IMR-90 (cell line): ENCODE results near the gene C1QTNF8. TPM values are rescaled to one million over a fixed set of nuclear protein-coding genes. Genes with fewer than 3 reads are reported as not detected.

ENCODE experiments used
- ATAC-seq: fragments of 200-7000 bp; cut with Tn5 transposase; 2 replicates; pipeline ENCODE4 v1.9.1; 2020; ENCODE audit warnings: low read depth, mild to moderate bottlenecking, moderate library complexity
- BruUV-seq: library from RNA; stranded (reverse); fragments of 400-500 nt; replicated peaks from 2 replicates; lab custom pipeline; 2021; lab: Mats Ljungman, UMichigan
- CTCF ChIA-PET: fragments of 300-600 bp; formaldehyde crosslinking; extraction: SDS; loops from one replicate; lab custom pipeline; 2021; ENCODE audit warnings: antibody characterized with exemption; lab: Yijun Ruan, JAX
- POLR2A ChIA-PET: fragments of 300-600 bp; sonication (Branson Sonifier 250); formaldehyde crosslinking; loops from one replicate; lab custom pipeline; 2022; ENCODE audit warnings: antibody characterized with exemption; ENCODE audit not compliant: unreplicated experiment; lab: Charles Lee
- DNase-seq: peaks from one replicate; pipeline ENCODE4 v3.0.0; 2013
- H2AFZ ChIP-seq: replicated peaks from 2 replicates; pipeline ENCODE3; 2013; ENCODE audit warnings: low read length, mild to moderate bottlenecking; ENCODE audit not compliant: poor library complexity
- H2AK5ac ChIP-seq: 2 replicates; pipeline ENCODE4 v1.6.1; 2013; ENCODE audit warnings: low read depth, low read length, inconsistent platforms
- H2AK9ac ChIP-seq: replicated peaks from 2 replicates; pipeline ENCODE3; 2013; ENCODE audit warnings: mild to moderate bottlenecking, low read depth, low read length, moderate library complexity; ENCODE audit not compliant: poor library complexity
- H2BK120ac ChIP-seq: 2 replicates; pipeline ENCODE4 v1.6.1; 2013; ENCODE audit warnings: low read depth, low read length, inconsistent platforms
- H2BK15ac ChIP-seq: 3 replicates; pipeline ENCODE4 v1.6.1; 2013; ENCODE audit warnings: low read depth, low read length, inconsistent platforms
- H2BK20ac ChIP-seq: 2 replicates; pipeline ENCODE4 v1.6.1; 2013; ENCODE audit warnings: low read depth, mild to moderate bottlenecking, inconsistent platforms, low read length, moderate library complexity
- H2BK5ac ChIP-seq: 2 replicates; pipeline ENCODE4 v1.6.1; 2013; ENCODE audit warnings: mild to moderate bottlenecking, low read depth, low read length, inconsistent platforms; ENCODE audit not compliant: poor library complexity, severe bottlenecking
- H3K14ac ChIP-seq: replicated peaks from 2 replicates; pipeline ENCODE4 v1.6.1; 2013; ENCODE audit warnings: low read depth, low read length, inconsistent platforms
- H3K18ac ChIP-seq: 2 replicates; pipeline ENCODE4 v1.6.1; 2013; ENCODE audit warnings: low read depth, low read length, control low read depth
- H3K23ac ChIP-seq: 2 replicates; pipeline ENCODE4 v1.6.1; 2013; ENCODE audit warnings: low read depth, low read length, inconsistent platforms
- H3K27ac ChIP-seq: 2 replicates; pipeline ENCODE4 v1.5.1; 2013; ENCODE audit warnings: mild to moderate bottlenecking, control low read depth, low read length; ENCODE audit not compliant: insufficient read depth
- H3K27me3 ChIP-seq: 2 replicates; pipeline ENCODE4 v1.6.1; 2013; ENCODE audit warnings: low read length; ENCODE audit not compliant: control insufficient read depth, insufficient read depth
- H3K36me3 ChIP-seq: 2 replicates; pipeline ENCODE4 v1.6.1; 2013; ENCODE audit warnings: low read length, mixed read lengths; ENCODE audit not compliant: control insufficient read depth, insufficient read depth
- H3K4ac ChIP-seq: 2 replicates; pipeline ENCODE4 v1.6.1; 2013; ENCODE audit warnings: low read depth, low read length, inconsistent platforms
- H3K4me1 ChIP-seq: 2 replicates; pipeline ENCODE4 v1.6.1; 2013; ENCODE audit warnings: low read length, mixed read lengths; ENCODE audit not compliant: control insufficient read depth, insufficient read depth
- H3K4me2 ChIP-seq: 2 replicates; pipeline ENCODE4 v1.6.1; 2013; ENCODE audit warnings: low read depth, mild to moderate bottlenecking, control low read depth, low read length, moderate library complexity
- H3K4me3 ChIP-seq: 2 replicates; pipeline ENCODE4 v1.5.1; 2013; ENCODE audit warnings: low read depth, mild to moderate bottlenecking, control low read depth, low read length, moderate library complexity; ENCODE audit not compliant: insufficient read depth
- H3K56ac ChIP-seq: 2 replicates; pipeline ENCODE4 v1.6.1; 2013; ENCODE audit warnings: low read length, inconsistent platforms; ENCODE audit not compliant: insufficient read depth; ENCODE audit errors: extremely low read depth
- H3K79me1 ChIP-seq, 2 experiments: 2 replicates each; pipeline ENCODE4 v1.6.1; 2013; ENCODE audit warnings: low read length in 2 of 2, inconsistent platforms in 1 of 2, low read depth in 1 of 2
- H3K9ac ChIP-seq: 2 replicates; pipeline ENCODE4 v1.6.1; 2013; ENCODE audit warnings: low read depth, low read length, control low read depth
- H3K9me1 ChIP-seq: 2 replicates; pipeline ENCODE4 v1.6.1; 2013; ENCODE audit warnings: low read length, inconsistent platforms; ENCODE audit not compliant: insufficient read depth
- H3K9me3 ChIP-seq: 2 replicates; pipeline ENCODE4 v1.6.1; 2013; ENCODE audit warnings: low read length; ENCODE audit not compliant: control insufficient read depth, insufficient read depth
- H4K20me1 ChIP-seq: 2 replicates; pipeline ENCODE4 v1.6.1; 2013; ENCODE audit warnings: low read length, inconsistent platforms; ENCODE audit not compliant: insufficient read depth
- H4K5ac ChIP-seq: 2 replicates; pipeline ENCODE4 v1.6.1; 2013; ENCODE audit warnings: mild to moderate bottlenecking, low read depth, low read length, control low read depth
- H4K8ac ChIP-seq, 2 experiments: 2 replicates each; pipeline ENCODE4 v1.6.1; 2013; ENCODE audit warnings: low read depth in 2 of 2, low read length in 2 of 2, control low read depth in 1 of 2, inconsistent platforms in 1 of 2
- H4K91ac ChIP-seq: 2 replicates; pipeline ENCODE4 v1.6.1; 2013; ENCODE audit warnings: low read depth, low read length, inconsistent platforms; ENCODE audit not compliant: insufficient read depth
- ELK1 ChIP-seq: fragments of 150-350 bp; IDR thresholded peaks from 2 replicates; pipeline ENCODE4 v1.6.1; 2016; ENCODE audit warnings: low read depth, mild to moderate bottlenecking, low read length, moderate library complexity, borderline replicate concordance
- MXI1 ChIP-seq: IDR thresholded peaks from 2 replicates; pipeline ENCODE4 v1.6.1; 2012; ENCODE audit warnings: low read depth, mild to moderate bottlenecking, low read length, moderate library complexity, borderline replicate concordance
- RFX5 ChIP-seq: IDR thresholded peaks from 2 replicates; pipeline ENCODE4 v1.8.0; 2012; ENCODE audit warnings: low read depth, mild to moderate bottlenecking, low read length, moderate library complexity
- WGBS, 2 experiments: methylation state at CpG; one replicate each; pipeline versions ENCODE4 v1.1.5 to v1.1.7; 2013; ENCODE audit warnings: missing lambda C conversion rate in 2 of 2; ENCODE audit not compliant: insufficient read length in 1 of 2; ENCODE audit errors: extremely low coverage in 2 of 2; 5-methylcytosine and 5-hydroxymethylcytosine counted together
- dilution Hi-C: fragments of 300-500 bp; cut with HindIII; formaldehyde crosslinking; loops from one replicate; pipeline ENCODE4 v1.14.3; 2018; ENCODE audit warnings: low sequenced_read_pairs; ENCODE audit not compliant: unreplicated experiment
- in situ Hi-C: fragments of 300-500 bp; cut with MboI; formaldehyde crosslinking; loops from 3 replicates; pipeline ENCODE4 v1.14.3; 2019; ENCODE audit warnings: low sequenced_read_pairs, inconsistent platforms, mixed read lengths
- intact Hi-C: fragments of 100-400 bp; cut with micrococcal nuclease; formaldehyde crosslinking; loops from 2 replicates; pipeline ENCODE4 v1.10.0; 2022
- polyA plus RNA-seq, 3 experiments: library from polyadenylated mRNA; depleted of rRNA; stranded (reverse); fragments of >200 nt; gene quantifications; 2 replicates each; pipeline ENCODE4 v1.2.3, GENCODE V29; 2012; ENCODE audit warnings: low replicate concordance in 1 of 3
- total RNA-seq: library from RNA; depleted of rRNA; stranded (reverse); fragments of >200 nt; gene quantifications from 2 replicates; pipeline ENCODE4 v1.2.3, GENCODE V29; 2012

The C1QTNF8 gene
- total and polyA plus RNA-seq, 2 of the 4 experiments (the other 2 are of a cell fraction) = not detected

- H4K8ac ChIP-seq = no peak overlapping the region
- H3K18ac ChIP-seq = no peak overlapping the region
- ChIA-PET CTCF (no interaction called here), POLR2A (no interaction called here)
- no peak overlapping the region for H2AK5ac ChIP-seq
- no peak for DNase-seq
- H3K9me3 ChIP-seq = no peaks in the 10 kb centered on the region
- no peaks in the 10 kb centered on the region for H3K9me1 ChIP-seq
- H4K91ac ChIP-seq = no peak overlapping the region
- peaks cover 12% of the 10 kb centered on the region; the same call in 1 of the 2 replicates for H3K27me3 ChIP-seq
- H3K23ac ChIP-seq = no peak overlapping the region
- no peak overlapping the region for H3K4ac ChIP-seq
- no peak for ATAC-seq
- no peak overlapping the region for H3K56ac ChIP-seq
- H4K20me1 ChIP-seq = no peaks in the 10 kb centered on the region
- 77% methylated on average over 36 of the region's 48 CpGs; no CpG with 5 or more reads in 1 of the 2 experiments for WGBS, 2 experiments
- no peak overlapping the region for H3K9ac ChIP-seq
- H3K14ac ChIP-seq = no peak overlapping the region
- H3K4me3 ChIP-seq = no peak overlapping the region
- dilution Hi-C loops = no loop called here
- BruUV-seq = no TSS peak
- peaks cover 2% of the 10 kb centered on the region; the same call in 1 of the 2 replicates for H3K4me1 ChIP-seq
- no peak overlapping the region for H2BK5ac ChIP-seq
- TF ChIP-seq ELK1 = no peak
- no peak for TF ChIP-seq MXI1
- TF ChIP-seq RFX5 = no peak
- no peak overlapping the region for H3K27ac ChIP-seq
- no peak overlapping the region for H2BK15ac ChIP-seq
- no peak overlapping the region for H4K5ac ChIP-seq
- H3K4me2 ChIP-seq = no peak overlapping the region
- no peaks in the 10 kb centered on the region for H3K36me3 ChIP-seq
- H3K79me1 ChIP-seq = no peaks in the 10 kb centered on the region
- no peak overlapping the region for H2AK9ac ChIP-seq
- no peak overlapping the region for H2BK120ac ChIP-seq
- H2AFZ ChIP-seq = no peak overlapping the region
- H2BK20ac ChIP-seq = no peak overlapping the region
- in situ Hi-C loops = no loop called here
- intact Hi-C loops = no loop called here
Measured at GRCh38 chr16:1129106-1129960, 33.3 kb upstream of the C1QTNF8 start.
